ENCODE measurements around the gene HP.

HP gene

GRCh38 chr16:72092832-72093447 lies 38.6 kb downstream of the HP start:
- DNase-seq: no peak

- peak; percentile 99 for DNase-seq
These were observed 39.4 kb downstream of the HP start, which contains the start of the genes DHX38 and TXNL4B for GRCh38 chr16:72093448-72094265. TSS of gene DHX38 (plus strand) at chr16:72093847. CDS start at chr16:72096158, 2,311 bp downstream. TSS of gene TXNL4B (minus strand) at chr16:72093620. CDS start at chr16:72090749, 2,871 bp downstream.

- no peak for DNase-seq
These were observed 39.9 kb downstream of the HP start for GRCh38 chr16:72094266-72094610.

- no peak for DNase-seq
These were observed 44.6 kb downstream of the HP start for GRCh38 chr16:72098936-72099335.

GRCh38 chr16:72099377-72099818 lies 45.1 kb downstream of the HP start:
- peak; percentile 64 for DNase-seq

GRCh38 chr16:72101195-72101594 lies 46.9 kb downstream of the HP start:
- DNase-seq: no peak

- DNase-seq: no peak
These were observed 50.6 kb downstream of the HP start for GRCh38 chr16:72104905-72105304.

GRCh38 chr16:72105978-72106377 lies 51.7 kb downstream of the HP start:
- DNase-seq: no peak

GRCh38 chr16:72107371-72107770 lies 53.1 kb downstream of the HP start:
- DNase-seq: no peak

- no peak for DNase-seq
These were observed 54.2 kb downstream of the HP start for GRCh38 chr16:72108353-72109102.

- DNase-seq: no peak
These were observed 55.0 kb downstream of the HP start for GRCh38 chr16:72109300-72109699.

GRCh38 chr16:72109966-72110530 lies 55.7 kb downstream of the HP start:
- DNase-seq: no peak

Data from NCI-H2171 treated with DMSO at 0.1 percent for 48 hours (cell line).